ENCODE results near the gene AQP7. TPM values are rescaled to one million over a fixed set of nuclear protein-coding genes. Genes with fewer than 3 reads are reported as not detected.

AQP7 gene
- total and polyA plus RNA-seq, 4 donors = 4.8 to 22.3 (median 14.5) TPM

- TF ChIP-seq REST (IDR thresholded peaks at IDR 0.05) = no peak
Observed at GRCh38 chr9:33341182-33341581, 61.2 kb downstream of the AQP7 start (continued).

DNA sequence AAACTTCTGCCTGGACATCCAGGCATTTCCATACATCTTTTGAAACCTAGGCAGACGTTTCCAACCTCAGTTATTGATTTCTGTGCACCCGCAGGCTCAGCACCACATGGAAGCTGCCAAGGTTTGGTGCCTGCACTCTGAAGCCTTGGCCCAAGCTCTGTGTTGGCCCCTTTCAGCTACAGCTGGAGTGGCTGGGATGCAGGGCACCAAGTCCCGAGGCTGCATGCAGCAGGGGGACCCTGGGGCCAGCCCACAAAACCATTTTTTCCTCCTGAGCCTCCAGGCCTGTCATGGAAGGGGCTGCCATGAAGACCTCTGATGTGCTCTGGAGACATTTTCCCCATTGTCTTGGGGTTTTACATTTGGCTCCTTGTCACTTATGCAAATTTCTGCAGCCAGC, 62.2 kb downstream of the AQP7 start:
- Histone ChIP-seq H3K4me1 (ENCODE audit: control insufficient read depth in 4 of 4, insufficient read depth in 4 of 4, low read length in 3 of 4) (no peaks in the 10 kb centered on the region), H3K36me3 (ENCODE audit: control insufficient read depth in 4 of 4, insufficient read depth in 3 of 4, low read depth in 1 of 4, low read length in 3 of 4) (peaks cover 19 to 63% (median 54%) of the 10 kb centered on the region in 4 donors), H3K27me3 (ENCODE audit: control insufficient read depth in 4 of 4, insufficient read depth in 4 of 4, low read length in 3 of 4) (no peaks in the 10 kb centered on the region), H3K27ac (ENCODE audit: low read depth in 1 of 2, low read length in 2 of 2) (no peak overlapping the region), H3K9me3 (ENCODE audit: control insufficient read depth in 4 of 4, low read length in 3 of 4) (no peaks in the 10 kb centered on the region), H3K4me3 (ENCODE audit: low read depth in 1 of 3, low read length in 3 of 3) (no peak overlapping the region), H3K9ac (ENCODE audit: low read depth in 1 of 2, low read length in 2 of 2) (no peak overlapping the region)
- WGBS = 75% methylated on average over 3 of the region's 3 CpGs
- no peak for DNase-seq (ENCODE audit: low spot score)
- TF ChIP-seq SP1 (IDR thresholded peaks at IDR 0.05) (no peak), RXRA (IDR thresholded peaks at IDR 0.05) (no peak), YY1 (IDR thresholded peaks at IDR 0.05) (no peak), RAD21 (IDR thresholded peaks at IDR 0.05) (no peak), HNF4A (conservative IDR thresholded peaks at IDR 0.05) (no peak), FOXA1 (IDR thresholded peaks at IDR 0.05) (no peak), GABPA (IDR thresholded peaks at IDR 0.05 in 1 of 2, conservative IDR thresholded peaks at IDR 0.05 in 1 of 2) (no peak), TAF1 (conservative IDR thresholded peaks at IDR 0.05) (no peak), FOXA2 (IDR thresholded peaks at IDR 0.05) (no peak), EGR1 (IDR thresholded peaks at IDR 0.05; ENCODE audit: low read depth in 2 of 2) (no peak), CTCF (IDR thresholded peaks at IDR 0.05; ENCODE audit: low read depth, low read length, missing input control) (no peak), NR2F2 (IDR thresholded peaks at IDR 0.05) (no peak), HNF4G (IDR thresholded peaks at IDR 0.05) (no peak), REST (IDR thresholded peaks at IDR 0.05) (no peak), JUND (IDR thresholded peaks at IDR 0.05) (no peak)
- TF ChIP-seq, protein P1, sequence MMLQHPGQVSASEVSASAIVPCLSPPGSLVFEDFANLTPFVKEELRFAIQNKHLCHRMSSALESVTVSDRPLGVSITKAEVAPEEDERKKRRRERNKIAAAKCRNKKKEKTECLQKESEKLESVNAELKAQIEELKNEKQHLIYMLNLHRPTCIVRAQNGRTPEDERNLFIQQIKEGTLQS (IDR thresholded peaks at IDR 0.05) = no peak
- TF ChIP-seq, protein P2, sequence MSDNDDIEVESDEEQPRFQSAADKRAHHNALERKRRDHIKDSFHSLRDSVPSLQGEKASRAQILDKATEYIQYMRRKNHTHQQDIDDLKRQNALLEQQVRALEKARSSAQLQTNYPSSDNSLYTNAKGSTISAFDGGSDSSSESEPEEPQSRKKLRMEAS (IDR thresholded peaks at IDR 0.05) = no peak
- TF ChIP-seq, protein P3, sequence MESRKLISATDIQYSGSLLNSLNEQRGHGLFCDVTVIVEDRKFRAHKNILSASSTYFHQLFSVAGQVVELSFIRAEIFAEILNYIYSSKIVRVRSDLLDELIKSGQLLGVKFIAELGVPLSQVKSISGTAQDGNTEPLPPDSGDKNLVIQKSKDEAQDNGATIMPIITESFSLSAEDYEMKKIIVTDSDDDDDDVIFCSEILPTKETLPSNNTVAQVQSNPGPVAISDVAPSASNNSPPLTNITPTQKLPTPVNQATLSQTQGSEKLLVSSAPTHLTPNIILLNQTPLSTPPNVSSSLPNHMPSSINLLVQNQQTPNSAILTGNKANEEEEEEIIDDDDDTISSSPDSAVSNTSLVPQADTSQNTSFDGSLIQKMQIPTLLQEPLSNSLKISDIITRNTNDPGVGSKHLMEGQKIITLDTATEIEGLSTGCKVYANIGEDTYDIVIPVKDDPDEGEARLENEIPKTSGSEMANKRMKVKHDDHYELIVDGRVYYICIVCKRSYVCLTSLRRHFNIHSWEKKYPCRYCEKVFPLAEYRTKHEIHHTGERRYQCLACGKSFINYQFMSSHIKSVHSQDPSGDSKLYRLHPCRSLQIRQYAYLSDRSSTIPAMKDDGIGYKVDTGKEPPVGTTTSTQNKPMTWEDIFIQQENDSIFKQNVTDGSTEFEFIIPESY (IDR thresholded peaks at IDR 0.05) = no peak

All from liver (tissue), 9 donors.